Ascending aorta (tissue), 2 donors: ENCODE results near the gene APBB2. TPM values are rescaled to one million over a fixed set of nuclear protein-coding genes. Genes with fewer than 3 reads are reported as not detected.
"Not testable (repeated sequence)": the region's sequence is repeated elsewhere in the genome, so short reads cannot be mapped to it uniquely, and the experiment has no call there.

ENCODE experiments used
- DNase-seq, 2 donors: peaks; one replicate each; pipeline ENCODE4 v3.0.0-alpha.2; 2019; ENCODE audit warnings: low spot score in 2 of 2
- H3K27ac ChIP-seq, 2 donors: fragments of 200-600 bp; sonication (generic); one replicate each; pipeline ENCODE4 v1.5.1; 2016 to 2017; ENCODE audit warnings: mild to moderate bottlenecking in 1 of 2
- H3K27me3 ChIP-seq: fragments of 200-600 bp; sonication (generic); one replicate; pipeline ENCODE4 v1.5.1; 2017
- H3K36me3 ChIP-seq, 2 donors: fragments of 200-600 bp; sonication (generic); one replicate each; pipeline ENCODE4 v1.5.1; 2016
- H3K4me1 ChIP-seq, 2 donors: fragments of 200-600 bp; sonication (generic); one replicate each; pipeline ENCODE4 v1.5.1; 2016 to 2017; ENCODE audit warnings: mild to moderate bottlenecking in 1 of 2
- H3K4me3 ChIP-seq, 2 donors: fragments of 200-600 bp; sonication (generic); one replicate each; pipeline ENCODE4 v1.5.1; 2016 to 2017; ENCODE audit warnings: mild to moderate bottlenecking in 1 of 2
- H3K9me3 ChIP-seq, 2 donors: fragments of 200-600 bp; sonication (generic); one replicate each; pipeline ENCODE4 v1.5.1; 2016
- CTCF ChIP-seq, 3 experiments: fragments of 200-600 bp in 2 of 3; fragments of 450-650 bp in 1 of 3; sonication (generic) in 2 of 3; IDR thresholded peaks; one replicate each; pipeline ENCODE4 v1.5.1; 2016 to 2019; ENCODE audit warnings: antibody characterized with exemption in 3 of 3, mild to moderate bottlenecking in 1 of 3, moderate library complexity in 1 of 3
- intact Hi-C: fragments of 100-400 bp; cut with DNase I; formaldehyde crosslinking; loops from one replicate; pipeline ENCODE4 v1.15.1; 2023
- total RNA-seq: library from RNA; depleted of rRNA; stranded (reverse); fragments of >200 nt; gene quantifications from one replicate; pipeline ENCODE4 v1.1.0, GENCODE V29; 2016

APBB2 gene
- total RNA-seq, 1 donor from 2014 or later: 51.4 TPM

- no peak for TF ChIP-seq CTCF (IDR thresholded peaks at IDR 0.05)
- Histone ChIP-seq H3K4me1 (peaks cover 12 to 20% of the 10 kb centered on the region in 2 donors), H3K9me3 (no peaks in the 10 kb centered on the region), H3K4me3 (no peak overlapping the region), H3K27ac (no peak overlapping the region), H3K27me3 (no peaks in the 10 kb centered on the region), H3K36me3 (peaks cover 2 to 6% of the 10 kb centered on the region in 2 donors)
- DNase-seq: no peak
- intact Hi-C loops: no loop called here
Measured at GRCh38 chr4:40905414-40905813, 308.9 kb downstream of the APBB2 start.

GRCh38 chr4:40900531-40900930 is 313.8 kb downstream of the APBB2 start:
- DNase-seq: not testable (repeated sequence)

DNA sequence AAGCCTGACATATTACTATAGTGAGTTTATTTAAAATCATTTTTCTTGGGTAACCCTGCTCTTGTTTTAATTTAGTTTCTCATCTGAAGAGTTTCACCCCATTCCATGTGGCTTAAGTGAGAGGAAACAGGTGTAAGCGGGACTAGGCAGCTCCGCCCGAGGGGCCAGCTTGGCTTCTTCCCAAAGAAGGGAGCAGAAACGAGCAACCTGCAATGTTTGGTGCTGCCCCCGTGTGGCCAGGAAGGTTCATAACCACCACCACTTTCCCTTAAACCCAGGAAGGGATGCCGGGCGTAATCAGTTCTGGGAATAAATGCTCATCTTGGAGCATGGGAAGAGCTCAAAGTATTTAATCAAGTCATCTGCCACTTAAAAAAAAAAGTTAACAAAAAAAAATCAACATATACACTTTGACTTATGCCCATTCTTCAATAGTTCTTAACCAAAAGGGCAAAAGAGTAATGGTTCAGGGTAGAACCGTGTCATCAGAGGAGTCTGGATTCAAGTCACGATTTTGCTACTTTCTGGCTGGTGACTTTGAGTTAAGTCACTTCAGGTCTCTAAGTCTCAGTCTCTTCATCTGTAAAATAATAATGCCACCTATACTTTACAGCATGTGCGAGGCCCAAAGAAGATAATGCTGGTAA is 316.7 kb downstream of the APBB2 start:
- intact Hi-C loops: loop anchor here (1.0 to 5.0 kb wide), 4 partner anchors 40 to 161 kb away; no protein-coding TSS in a partner anchor
- Histone ChIP-seq H3K27ac (peak overlapping the region; percentile 24 to 57), H3K4me3 (no peak overlapping the region), H3K27me3 (no peaks in the 10 kb centered on the region), H3K4me1 (peaks cover 0 to 4% of the 10 kb centered on the region in 2 donors), H3K36me3 (peaks cover 5 to 10% of the 10 kb centered on the region in 2 donors), H3K9me3 (no peaks in the 10 kb centered on the region)
- TF ChIP-seq CTCF (IDR thresholded peaks at IDR 0.05): peak; percentile 38 to 84 (median 79)
- DNase-seq: peak in 1 of 2 donors; percentile 84

More at GRCh38 chr4:40900531-40900930, 313.8 kb downstream of the APBB2 start:
- H3K27me3 ChIP-seq, intact Hi-C loops, H3K4me1 ChIP-seq, H3K9me3 ChIP-seq, H3K36me3 ChIP-seq, H3K27ac ChIP-seq, H3K4me3 ChIP-seq: not testable (repeated sequence)

DNA sequence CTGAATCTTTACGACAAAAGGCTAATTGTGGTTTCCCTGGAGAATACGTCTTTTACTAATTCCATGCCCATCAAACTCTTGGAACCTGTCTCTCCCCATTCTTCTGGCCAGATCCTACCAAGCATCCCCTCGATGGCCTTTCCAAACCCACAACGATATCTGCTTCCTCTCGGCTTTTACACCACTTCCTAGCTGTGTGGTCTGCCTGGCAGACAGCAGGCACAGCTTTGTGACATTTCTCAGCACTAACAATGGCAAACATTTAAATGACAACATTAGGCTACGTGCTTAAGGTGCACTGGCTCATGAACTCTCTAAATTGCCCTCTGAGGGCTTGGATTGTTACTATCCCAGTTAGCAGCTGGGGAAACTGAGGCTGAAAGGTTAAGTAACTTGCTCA is 323.6 kb downstream of the APBB2 start:
- no peaks in the 10 kb centered on the region for H3K9me3 ChIP-seq
- H3K27ac ChIP-seq: no peak overlapping the region
- TF ChIP-seq CTCF (IDR thresholded peaks at IDR 0.05): no peak
- peak in 1 of 2 donors; percentile 27 for DNase-seq
- H3K36me3 ChIP-seq: peaks cover 17 to 62% of the 10 kb centered on the region in 2 donors
- intact Hi-C loops: no loop called here
- no peaks in the 10 kb centered on the region for H3K27me3 ChIP-seq
- H3K4me3 ChIP-seq: no peak overlapping the region
- no peaks in the 10 kb centered on the region for H3K4me1 ChIP-seq

DNA sequence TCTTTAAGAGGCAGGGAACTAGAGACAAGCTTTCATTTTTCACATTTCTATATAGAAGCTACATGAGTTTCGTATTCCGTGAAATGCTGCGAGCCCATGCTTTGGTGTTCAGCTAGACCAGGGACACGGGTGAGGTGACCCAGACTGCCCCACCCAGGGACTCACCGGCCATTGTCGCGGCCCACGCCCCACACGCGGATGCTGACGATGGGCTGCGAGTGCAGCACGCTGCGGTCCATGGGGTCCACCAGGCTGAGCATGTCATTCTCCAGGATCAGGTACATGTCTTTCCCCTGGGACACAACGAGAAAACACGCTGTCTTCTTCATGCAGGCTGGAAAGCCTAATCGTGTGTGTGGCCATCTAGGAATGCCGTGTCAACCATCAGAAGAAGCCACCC is 324.1 kb downstream of the APBB2 start:
- intact Hi-C loops: no loop called here
- no peaks in the 10 kb centered on the region for H3K9me3 ChIP-seq
- H3K27me3 ChIP-seq: no peaks in the 10 kb centered on the region
- no peak overlapping the region for H3K27ac ChIP-seq
- H3K36me3 ChIP-seq: peaks cover 17 to 59% of the 10 kb centered on the region in 2 donors
- TF ChIP-seq CTCF (IDR thresholded peaks at IDR 0.05): no peak
- no peaks in the 10 kb centered on the region for H3K4me1 ChIP-seq
- peak in 1 of 2 donors; percentile 60 for DNase-seq
- H3K4me3 ChIP-seq: no peak overlapping the region

DNA sequence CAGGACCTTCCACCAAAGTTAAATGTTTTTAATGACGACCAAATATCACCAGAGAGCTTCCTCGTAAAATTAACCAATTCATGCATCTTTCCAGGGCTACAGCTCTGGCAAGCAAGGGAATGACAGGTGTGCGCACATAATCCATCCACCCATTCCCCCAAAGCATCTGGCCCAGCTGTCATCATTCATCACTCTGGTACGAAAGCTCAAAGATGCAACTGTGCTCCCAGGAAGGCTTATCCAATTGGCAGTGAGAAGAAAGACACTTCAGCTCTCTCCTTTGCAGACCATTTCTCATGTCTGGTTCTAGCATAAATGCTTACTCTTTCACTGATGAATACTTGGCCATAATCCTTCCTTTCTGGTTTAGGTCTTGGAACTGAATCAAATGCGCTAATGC is 325.4 kb downstream of the APBB2 start:
- Histone ChIP-seq H3K4me3 (no peak overlapping the region), H3K9me3 (no peaks in the 10 kb centered on the region), H3K27ac (no peak overlapping the region), H3K27me3 (no peaks in the 10 kb centered on the region), H3K36me3 (peaks cover 17 to 58% of the 10 kb centered on the region in 2 donors), H3K4me1 (no peaks in the 10 kb centered on the region)
- intact Hi-C loops: no loop called here
- peak in 1 of 2 donors; percentile 18 for DNase-seq
- no peak for TF ChIP-seq CTCF (IDR thresholded peaks at IDR 0.05)
